ENCODE results near the gene ANO4. TPM values are rescaled to one million over a fixed set of nuclear protein-coding genes. Genes with fewer than 3 reads are reported as not detected.

ANO4 gene
- total RNA-seq, 4 donors from 2014 or later, result 0.06 TPM; not detected in 3

DNA sequence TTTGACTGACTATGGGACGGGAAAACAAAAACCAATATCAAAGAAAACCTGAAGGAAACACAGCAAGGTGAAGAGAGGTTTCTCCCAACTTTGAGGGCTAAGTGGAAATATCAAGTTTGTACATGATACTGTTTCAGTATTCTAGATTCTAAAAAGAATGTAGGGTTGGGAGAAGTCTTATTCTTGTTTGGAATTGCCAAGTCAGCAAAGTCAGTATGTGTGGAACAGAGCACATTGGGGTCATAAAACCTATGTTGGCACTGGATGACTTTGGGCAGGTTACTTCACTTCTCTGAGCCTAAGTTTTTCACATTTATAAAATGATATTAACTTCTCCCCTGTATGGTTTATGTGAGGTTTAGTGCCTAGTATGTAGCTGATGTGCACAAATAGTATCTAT, 182.2 kb downstream of the ANO4 start:
- intact Hi-C loops (cut with DNase I; ENCODE audit: low total_unique reads), result no loop called here
- TF ChIP-seq, protein P1, sequence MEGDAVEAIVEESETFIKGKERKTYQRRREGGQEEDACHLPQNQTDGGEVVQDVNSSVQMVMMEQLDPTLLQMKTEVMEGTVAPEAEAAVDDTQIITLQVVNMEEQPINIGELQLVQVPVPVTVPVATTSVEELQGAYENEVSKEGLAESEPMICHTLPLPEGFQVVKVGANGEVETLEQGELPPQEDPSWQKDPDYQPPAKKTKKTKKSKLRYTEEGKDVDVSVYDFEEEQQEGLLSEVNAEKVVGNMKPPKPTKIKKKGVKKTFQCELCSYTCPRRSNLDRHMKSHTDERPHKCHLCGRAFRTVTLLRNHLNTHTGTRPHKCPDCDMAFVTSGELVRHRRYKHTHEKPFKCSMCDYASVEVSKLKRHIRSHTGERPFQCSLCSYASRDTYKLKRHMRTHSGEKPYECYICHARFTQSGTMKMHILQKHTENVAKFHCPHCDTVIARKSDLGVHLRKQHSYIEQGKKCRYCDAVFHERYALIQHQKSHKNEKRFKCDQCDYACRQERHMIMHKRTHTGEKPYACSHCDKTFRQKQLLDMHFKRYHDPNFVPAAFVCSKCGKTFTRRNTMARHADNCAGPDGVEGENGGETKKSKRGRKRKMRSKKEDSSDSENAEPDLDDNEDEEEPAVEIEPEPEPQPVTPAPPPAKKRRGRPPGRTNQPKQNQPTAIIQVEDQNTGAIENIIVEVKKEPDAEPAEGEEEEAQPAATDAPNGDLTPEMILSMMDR (IDR thresholded peaks at IDR 0.05), result no peak
- no peak for TF ChIP-seq POLR2A (IDR thresholded peaks at IDR 0.05)
- DNase-seq (ENCODE audit: low spot score in 2 of 2), result no peak
- no peak overlapping the region for H3K4me3 ChIP-seq (ENCODE audit: low read depth, poor library complexity, severe bottlenecking)
- WGBS, 2 donors, result 67 to 87% methylated on average over 1 of the region's 1 CpG

DNA sequence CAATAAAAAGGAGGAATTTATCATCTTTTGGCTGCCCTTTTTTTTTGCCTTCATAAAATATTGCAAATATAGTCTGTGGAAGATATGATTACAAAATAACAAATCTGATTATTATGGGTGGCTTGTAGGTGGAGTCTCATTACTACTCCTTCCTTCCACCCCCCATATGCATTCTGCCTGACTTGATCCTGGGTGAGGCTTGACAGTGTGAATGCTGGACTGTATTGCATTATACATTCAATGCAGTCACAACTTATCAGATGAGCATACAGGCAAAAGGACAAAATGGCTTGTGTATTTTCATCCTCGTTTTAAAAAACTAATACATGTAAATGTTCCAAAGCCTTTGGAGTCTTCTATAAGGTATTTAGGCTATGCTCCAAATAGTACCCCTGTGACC, 186.3 kb downstream of the ANO4 start:
- intact Hi-C loops (cut with DNase I; ENCODE audit: low total_unique reads), result no loop called here
- TF ChIP-seq, protein P1 (IDR thresholded peaks at IDR 0.05), result no peak
- TF ChIP-seq POLR2A (IDR thresholded peaks at IDR 0.05), result no peak
- WGBS, 2 donors, result 66 to 67% methylated on average over 1 of the region's 1 CpG

DNA sequence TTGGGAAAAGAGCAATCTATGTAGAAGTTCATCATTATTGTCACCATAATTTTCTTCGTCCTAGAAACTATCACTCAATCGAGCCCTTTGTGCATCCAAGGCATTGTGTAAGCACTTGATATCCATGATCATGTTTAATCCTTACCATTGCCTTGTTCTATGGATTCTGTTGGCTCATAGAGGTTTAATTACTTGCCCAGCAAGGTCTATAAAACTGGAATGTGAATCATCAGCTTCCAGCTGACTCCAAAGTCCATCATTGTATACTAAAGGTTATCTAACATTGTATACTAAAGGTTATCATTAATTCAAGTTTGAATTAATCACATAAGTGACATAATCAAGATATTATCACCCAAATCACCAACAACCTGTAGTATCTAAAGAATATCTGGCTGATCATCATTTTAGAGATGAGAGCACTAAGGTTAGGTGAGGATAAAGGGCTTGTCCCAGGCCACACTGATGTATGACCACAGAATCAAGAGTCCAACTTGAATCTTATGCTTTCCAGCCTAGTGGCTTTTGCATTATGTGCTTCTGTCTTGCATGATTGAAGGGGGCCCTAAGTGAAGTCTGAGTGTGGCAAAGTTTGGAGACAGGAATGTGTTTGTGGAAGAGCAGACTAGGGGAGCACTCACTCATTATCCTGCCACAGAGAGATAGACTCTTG, 188.1 kb downstream of the ANO4 start:
- no peak for TF ChIP-seq POLR2A (IDR thresholded peaks at IDR 0.05)
- TF ChIP-seq, protein P1 (IDR thresholded peaks at IDR 0.05), result no peak
- intact Hi-C loops (cut with DNase I; ENCODE audit: low total_unique reads), result no loop called here
- H3K4me3 ChIP-seq (ENCODE audit: low read depth, poor library complexity, severe bottlenecking), result no peak overlapping the region
- no peak for DNase-seq (ENCODE audit: low spot score in 2 of 2)
- 93 to 94% methylated on average over 2 of the region's 2 CpGs for WGBS, 2 donors

More for the DNA sequence above, 186.3 kb downstream of the ANO4 start:
- DNase-seq (ENCODE audit: low spot score in 2 of 2), result no peak
- H3K4me3 ChIP-seq (ENCODE audit: low read depth, poor library complexity, severe bottlenecking), result no peak overlapping the region

- TF ChIP-seq, protein P1 (IDR thresholded peaks at IDR 0.05), result no peak
- TF ChIP-seq POLR2A (IDR thresholded peaks at IDR 0.05), result no peak
- intact Hi-C loops (cut with DNase I; ENCODE audit: low total_unique reads), result no loop called here
- no peak overlapping the region for H3K4me3 ChIP-seq (ENCODE audit: low read depth, poor library complexity, severe bottlenecking)
- 69 to 80% methylated on average over 1 of the region's 1 CpG for WGBS, 2 donors
- DNase-seq (ENCODE audit: low spot score in 2 of 2), result no peak
Observed at GRCh38 chr12:100984796-100985195, 190.2 kb downstream of the ANO4 start.

DNA sequence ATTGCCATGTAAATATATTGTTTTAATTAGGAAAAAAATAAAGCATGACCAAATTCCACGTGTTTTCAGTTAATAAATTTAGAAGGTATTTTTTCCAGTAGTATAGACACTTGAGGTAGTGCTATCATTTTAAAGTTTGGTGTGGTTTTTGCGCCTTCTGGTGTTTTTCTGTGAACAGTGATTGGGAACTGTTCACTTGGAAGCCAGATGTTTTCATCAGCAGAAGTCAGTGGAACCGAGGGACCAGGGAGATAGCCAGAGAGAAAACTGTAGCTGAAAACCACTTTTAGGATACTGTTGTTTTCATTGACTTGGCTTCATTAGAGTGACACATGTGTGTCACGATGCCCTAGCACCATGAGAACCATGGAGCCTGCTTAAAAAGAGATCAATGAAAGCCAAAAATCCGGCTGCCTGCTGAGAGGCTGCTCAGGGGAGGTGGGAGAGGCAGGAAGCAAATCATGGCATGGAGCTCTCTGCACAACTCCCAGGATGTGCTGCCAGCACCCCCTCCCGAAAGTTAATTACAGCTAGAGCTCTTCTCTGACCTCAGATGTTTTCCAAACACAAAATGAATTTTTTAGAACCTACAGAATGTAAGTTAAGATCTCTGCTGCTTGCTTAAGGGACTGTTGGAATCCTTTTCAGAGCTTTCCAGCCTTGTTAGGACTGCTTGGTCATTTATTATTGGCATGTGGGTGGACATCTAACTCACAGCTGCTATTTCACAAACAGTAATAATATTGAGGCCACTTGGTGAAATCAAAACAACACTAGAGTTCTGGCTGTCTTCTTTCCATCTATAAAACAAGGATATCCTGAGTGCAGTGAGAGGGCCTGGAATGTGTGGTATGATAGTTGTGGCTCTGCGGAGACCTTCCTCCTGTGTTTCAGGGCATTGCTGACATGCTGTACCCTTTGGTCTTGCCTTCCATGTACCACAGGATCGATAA, 192.3 kb downstream of the ANO4 start:
- intact Hi-C loops (cut with DNase I; ENCODE audit: low total_unique reads), result no loop called here
- WGBS, 2 donors, result 52 to 53% methylated on average over 8 of the region's 8 CpGs

More for the DNA sequence above, 192.3 kb downstream of the ANO4 start:
- no peak for DNase-seq (ENCODE audit: low spot score in 2 of 2)
- H3K4me3 ChIP-seq (ENCODE audit: low read depth, poor library complexity, severe bottlenecking), result no peak overlapping the region
- TF ChIP-seq, protein P1 (IDR thresholded peaks at IDR 0.05), result no peak
- TF ChIP-seq POLR2A (IDR thresholded peaks at IDR 0.05), result no peak

Measured in lower leg skin (tissue), 4 donors.